ENCODE data around the gene PCGF2. TPM values are rescaled to one million over a fixed set of nuclear protein-coding genes. Genes with fewer than 3 reads are reported as not detected.
"Not testable (repeated sequence)": the region's sequence is repeated elsewhere in the genome, so short reads cannot be mapped to it uniquely, and the experiment has no call there.

Gene PCGF2
- 10 to 100 TPM in 1 of 4 donors, 1 to 10 TPM in 3; 3.2 to 17.0 (median 6.1) TPM for total RNA-seq

DNA sequence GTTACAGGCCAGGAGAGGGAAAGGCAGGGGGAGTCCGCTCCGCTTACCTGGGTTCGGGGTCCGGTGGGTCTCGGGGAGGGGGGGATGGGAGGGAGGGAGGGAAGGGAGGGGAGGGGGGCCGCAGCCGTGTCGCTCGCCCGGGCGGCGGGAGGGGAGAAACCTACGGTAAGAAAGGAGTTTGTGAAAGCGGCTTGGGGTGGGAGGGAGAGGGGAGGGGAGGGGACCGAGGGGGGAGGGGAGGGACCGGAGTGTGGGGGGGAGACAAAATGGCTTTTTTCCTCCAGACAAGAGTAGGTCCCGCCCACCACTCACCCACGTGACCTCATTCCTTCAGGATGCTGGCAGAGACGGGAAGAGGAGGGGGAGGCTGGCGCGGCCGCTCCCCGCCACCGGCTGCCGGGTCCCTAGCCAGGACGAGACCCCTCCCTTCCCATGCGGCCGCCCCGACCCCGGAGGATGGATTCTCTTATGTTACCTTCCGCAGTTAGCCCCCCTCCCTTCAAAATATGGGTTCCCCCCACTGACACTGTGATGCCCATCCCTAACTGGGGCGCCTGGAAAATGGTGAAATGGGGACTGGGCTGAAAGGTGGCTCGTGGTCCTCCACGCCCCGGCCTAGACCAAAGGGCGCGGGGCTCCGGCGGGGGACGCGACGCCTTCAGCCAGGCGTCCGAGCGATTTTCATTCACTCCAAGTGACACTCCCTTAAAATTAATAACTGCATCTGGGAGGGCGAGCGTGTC is at the start of gene PCGF2:
Gene PCGF2, minus strand, starts transcription at position 188 of the 743 bp plus-strand sequence. CDS start 7,934 bp downstream, outside the sequence.
- ATAC-seq (ENCODE audit: low FRiP score) = no peak
- TF ChIP-seq, protein P1, sequence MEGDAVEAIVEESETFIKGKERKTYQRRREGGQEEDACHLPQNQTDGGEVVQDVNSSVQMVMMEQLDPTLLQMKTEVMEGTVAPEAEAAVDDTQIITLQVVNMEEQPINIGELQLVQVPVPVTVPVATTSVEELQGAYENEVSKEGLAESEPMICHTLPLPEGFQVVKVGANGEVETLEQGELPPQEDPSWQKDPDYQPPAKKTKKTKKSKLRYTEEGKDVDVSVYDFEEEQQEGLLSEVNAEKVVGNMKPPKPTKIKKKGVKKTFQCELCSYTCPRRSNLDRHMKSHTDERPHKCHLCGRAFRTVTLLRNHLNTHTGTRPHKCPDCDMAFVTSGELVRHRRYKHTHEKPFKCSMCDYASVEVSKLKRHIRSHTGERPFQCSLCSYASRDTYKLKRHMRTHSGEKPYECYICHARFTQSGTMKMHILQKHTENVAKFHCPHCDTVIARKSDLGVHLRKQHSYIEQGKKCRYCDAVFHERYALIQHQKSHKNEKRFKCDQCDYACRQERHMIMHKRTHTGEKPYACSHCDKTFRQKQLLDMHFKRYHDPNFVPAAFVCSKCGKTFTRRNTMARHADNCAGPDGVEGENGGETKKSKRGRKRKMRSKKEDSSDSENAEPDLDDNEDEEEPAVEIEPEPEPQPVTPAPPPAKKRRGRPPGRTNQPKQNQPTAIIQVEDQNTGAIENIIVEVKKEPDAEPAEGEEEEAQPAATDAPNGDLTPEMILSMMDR (IDR thresholded peaks at IDR 0.05) = no peak
- DNase-seq (ENCODE audit: low spot score) = peak; percentile 90

DNA sequence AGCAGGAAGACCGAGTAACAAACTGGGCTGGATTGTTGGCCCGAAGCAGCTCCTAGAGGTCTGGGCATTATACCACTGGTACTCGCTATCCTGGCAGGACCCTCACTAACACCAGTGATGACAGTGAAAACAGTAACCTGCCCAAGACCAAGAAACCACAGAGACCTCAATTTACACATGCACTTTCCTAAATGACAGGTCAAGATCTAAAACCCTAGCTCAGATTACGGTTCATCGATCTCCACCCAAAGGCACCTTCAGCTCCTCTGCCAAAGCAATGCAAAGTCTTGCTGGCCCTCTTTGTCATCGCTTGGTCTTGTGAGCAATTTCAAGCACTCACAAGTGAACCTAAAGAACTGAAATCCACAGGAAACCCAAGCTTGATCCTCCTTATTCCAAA is 49.7 kb upstream of the PCGF2 start:
- DNase-seq (ENCODE audit: low spot score) (no peak), ATAC-seq (ENCODE audit: low FRiP score) (no peak)
- TF ChIP-seq, protein P1 (IDR thresholded peaks at IDR 0.05) = no peak

DNA sequence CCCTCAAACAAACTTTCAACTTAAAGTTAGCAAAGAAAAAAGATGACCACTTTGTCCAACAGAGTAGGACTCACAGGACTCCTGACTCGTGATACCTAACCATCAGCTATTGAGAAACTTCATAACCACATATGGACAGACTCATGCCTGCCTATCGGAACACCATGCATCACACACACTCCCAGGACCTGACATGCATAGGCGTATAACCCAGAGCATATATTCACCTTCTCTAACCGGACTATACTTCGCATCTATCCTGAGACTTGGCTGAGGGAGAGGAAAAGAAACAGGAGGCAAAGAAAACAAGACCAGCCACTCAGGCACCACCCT is 49.0 kb upstream of the PCGF2 start:
- DNase-seq (ENCODE audit: low spot score) (no peak), ATAC-seq (ENCODE audit: low FRiP score) (no peak)
- TF ChIP-seq, protein P1 (IDR thresholded peaks at IDR 0.05) = no peak

DNA sequence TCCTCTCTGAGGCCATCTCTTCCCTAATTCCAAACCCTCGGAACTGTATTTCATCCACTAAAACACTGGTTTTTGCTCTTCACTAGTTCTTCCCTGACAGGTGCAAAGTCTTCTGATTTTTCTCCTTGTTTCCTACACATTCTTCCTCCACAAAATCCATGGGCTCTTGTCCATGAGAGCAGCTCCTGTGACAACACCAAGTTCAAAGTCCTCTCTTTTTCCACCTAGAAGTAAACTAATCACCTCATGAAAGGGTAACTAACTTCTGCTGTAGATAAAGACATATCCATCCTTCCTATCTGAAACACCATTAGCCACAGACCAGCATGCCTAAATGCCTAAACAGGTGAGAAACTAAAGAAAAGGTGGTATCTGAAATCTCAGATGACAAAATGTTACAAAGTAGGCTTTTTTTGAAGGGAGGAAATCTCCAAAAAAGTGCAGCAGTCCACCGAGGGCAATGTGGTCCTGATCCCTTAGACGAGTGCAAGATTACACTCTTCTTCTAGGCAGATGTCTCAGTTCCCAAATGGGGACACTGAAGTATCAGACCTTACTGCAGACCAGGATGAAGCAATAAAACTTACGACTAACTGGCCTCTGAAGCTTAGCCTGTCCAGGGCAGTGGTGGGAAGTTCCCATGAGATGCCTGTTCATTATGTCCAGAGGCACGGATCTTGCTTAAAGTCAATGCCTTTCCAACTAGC is 48.5 kb upstream of the PCGF2 start:
- ATAC-seq (ENCODE audit: low FRiP score) = no peak
- TF ChIP-seq, protein P1 (IDR thresholded peaks at IDR 0.05) = no peak

DNA sequence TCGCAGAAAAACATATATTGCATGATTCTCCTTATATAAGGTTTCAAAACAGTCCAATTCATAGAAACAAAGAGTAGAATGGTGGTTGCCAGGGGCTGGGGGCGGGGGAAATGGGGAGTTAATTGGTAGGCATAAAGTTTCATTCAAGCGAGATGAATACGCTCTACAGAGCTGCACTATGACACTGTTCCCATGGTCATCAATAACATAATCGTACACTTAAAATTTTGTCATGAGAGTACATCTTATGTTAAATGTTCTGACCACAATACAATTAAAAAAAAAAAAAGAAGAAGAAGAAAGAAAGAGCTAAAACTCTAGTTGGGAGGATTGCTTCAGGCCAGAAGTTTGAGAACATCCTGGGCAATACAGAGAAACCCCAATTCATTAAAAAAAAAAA is 46.1 kb upstream of the PCGF2 start:
- TF ChIP-seq, protein P1 (IDR thresholded peaks at IDR 0.05) = no peak
- DNase-seq (ENCODE audit: low spot score) (no peak), ATAC-seq (ENCODE audit: low FRiP score) (no peak)

More for the DNA sequence above, 48.5 kb upstream of the PCGF2 start:
- DNase-seq (ENCODE audit: low spot score) = no peak

DNA sequence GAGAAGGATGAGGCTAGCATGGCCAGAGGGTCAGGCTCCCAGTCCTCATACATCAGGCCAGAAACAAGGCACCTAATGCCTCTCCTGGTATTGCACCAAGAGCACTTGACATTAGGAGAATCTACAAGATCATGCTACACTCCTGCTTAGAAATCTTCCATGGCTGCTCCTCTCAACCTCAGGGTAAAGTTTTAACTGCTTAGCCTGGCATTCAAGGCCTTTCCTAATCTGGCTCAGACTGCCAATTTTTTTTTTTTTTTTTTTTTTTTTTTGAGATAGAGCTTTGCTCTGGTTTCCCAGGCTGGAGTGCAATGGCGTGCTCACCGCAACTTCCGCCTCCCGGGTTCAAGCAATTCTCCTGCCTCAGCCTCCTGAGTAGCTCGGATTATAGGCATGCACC is 43.0 kb upstream of the PCGF2 start:
- TF ChIP-seq, protein P1 (IDR thresholded peaks at IDR 0.05) = no peak
- no peak for DNase-seq (ENCODE audit: low spot score)
- ATAC-seq (ENCODE audit: low FRiP score) = no peak

DNA sequence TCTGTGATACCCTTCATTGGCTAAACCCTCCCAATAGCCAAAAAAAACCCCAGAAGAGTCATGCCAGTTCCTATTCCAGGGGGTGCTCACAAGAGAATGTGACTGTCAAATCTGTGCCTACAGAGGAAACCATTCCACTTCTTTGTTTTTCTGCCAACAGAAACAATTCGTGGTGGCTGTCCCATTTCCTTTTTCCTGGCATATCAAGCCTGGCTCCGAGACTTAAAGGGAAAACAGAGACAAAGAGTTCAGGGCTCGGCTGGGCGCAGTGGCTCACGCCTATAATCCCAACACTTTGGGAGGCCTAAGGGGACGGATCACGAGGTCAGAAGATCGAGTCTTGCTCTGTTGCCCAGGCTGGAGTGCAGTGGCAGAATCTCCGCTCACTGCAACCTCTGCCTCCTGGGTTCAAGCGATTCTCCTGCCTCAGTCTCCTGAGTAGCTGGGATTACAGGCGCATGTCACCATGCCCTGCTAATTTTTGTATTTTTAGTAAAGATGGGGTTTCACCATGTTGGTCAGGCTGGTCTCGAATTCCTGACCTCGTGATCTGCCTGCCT is 42.1 kb upstream of the PCGF2 start:
- ATAC-seq (ENCODE audit: low FRiP score); DNase-seq (ENCODE audit: low spot score): not testable (repeated sequence)

All from omental fat pad (tissue), 4 donors.